ENCODE data around the gene IKZF2. TPM values are rescaled to one million over a fixed set of nuclear protein-coding genes. Genes with fewer than 3 reads are reported as not detected.

The IKZF2 gene
- total RNA-seq, 2 experiments from 2014 or later = 18.7 to 20.6 TPM

GRCh38 chr2:212958757-212959295 lies 192.6 kb downstream of the IKZF2 start:
- Mint-ChIP-seq H3K36me3 (peaks cover 17% of the 10 kb centered on the region), H3K27me3 (no peaks in the 10 kb centered on the region), H3K9me3 (peaks cover 7% of the 10 kb centered on the region), H3K27ac (peak overlapping the region; percentile 15), H3K4me1 (peaks cover 33% of the 10 kb centered on the region), H3K4me3 (peak overlapping the region; percentile 17)
- DNase-seq (no peak), ATAC-seq (ENCODE audit: low read depth) (peak; percentile 51)
- POLR2A ChIA-PET = no interaction called here

- peak overlapping the region; percentile 17 for H3K4me3 Mint-ChIP-seq
- H3K4me1 Mint-ChIP-seq = peaks cover 38% of the 10 kb centered on the region
- POLR2A ChIA-PET = no interaction called here
- no peaks in the 10 kb centered on the region for H3K27me3 Mint-ChIP-seq
- H3K36me3 Mint-ChIP-seq = peaks cover 19% of the 10 kb centered on the region
- ATAC-seq (ENCODE audit: low read depth) = no peak
- H3K27ac Mint-ChIP-seq = peak overlapping the region; percentile 28
- peaks cover 7% of the 10 kb centered on the region for H3K9me3 Mint-ChIP-seq
- DNase-seq = no peak
Observed at GRCh38 chr2:212958133-212958532, 193.3 kb downstream of the IKZF2 start.

GRCh38 chr2:212957624-212958023 lies 193.8 kb downstream of the IKZF2 start:
- DNase-seq (no peak), ATAC-seq (ENCODE audit: low read depth) (no peak)
- Mint-ChIP-seq H3K27ac (no peak overlapping the region), H3K9me3 (peaks cover 7% of the 10 kb centered on the region), H3K4me1 (peaks cover 42% of the 10 kb centered on the region), H3K27me3 (no peaks in the 10 kb centered on the region), H3K36me3 (peaks cover 22% of the 10 kb centered on the region), H3K4me3 (peak overlapping the region; percentile 10)
- POLR2A ChIA-PET = no interaction called here

GRCh38 chr2:212956665-212957607 lies 194.5 kb downstream of the IKZF2 start:
- DNase-seq = no peak
- H3K36me3 Mint-ChIP-seq = peaks cover 19% of the 10 kb centered on the region
- H3K4me1 Mint-ChIP-seq = peaks cover 44% of the 10 kb centered on the region
- peak overlapping the region; percentile 59 for H3K4me3 Mint-ChIP-seq
- H3K27ac Mint-ChIP-seq = peak overlapping the region; percentile 17
- ATAC-seq (ENCODE audit: low read depth) = no peak
- POLR2A ChIA-PET = interaction anchor here (0.5 kb wide), 1 partner anchor 167 kb away, joined by 7 read pairs; no protein-coding TSS in a partner anchor
- H3K27me3 Mint-ChIP-seq = no peaks in the 10 kb centered on the region
- peaks cover 8% of the 10 kb centered on the region for H3K9me3 Mint-ChIP-seq

GRCh38 chr2:212953170-212953920 lies 198.1 kb downstream of the IKZF2 start:
- H3K27me3 Mint-ChIP-seq = no peaks in the 10 kb centered on the region
- DNase-seq = no peak
- H3K27ac Mint-ChIP-seq = peak overlapping the region; percentile 60
- peaks cover 8% of the 10 kb centered on the region for H3K9me3 Mint-ChIP-seq
- H3K4me3 Mint-ChIP-seq = peak overlapping the region; percentile 11
- H3K36me3 Mint-ChIP-seq = peaks cover 23% of the 10 kb centered on the region
- peak; percentile 68 for ATAC-seq (ENCODE audit: low read depth)
- POLR2A ChIA-PET = interaction anchor here (0.6 kb wide), 1 partner anchor 55 kb away, joined by 3 read pairs; no protein-coding TSS in a partner anchor
- peaks cover 29% of the 10 kb centered on the region for H3K4me1 Mint-ChIP-seq

- Mint-ChIP-seq H3K27me3 (no peaks in the 10 kb centered on the region), H3K9me3 (peaks cover 6% of the 10 kb centered on the region), H3K4me3 (no peak overlapping the region), H3K27ac (no peak overlapping the region), H3K4me1 (peaks cover 11% of the 10 kb centered on the region), H3K36me3 (peaks cover 18% of the 10 kb centered on the region)
- POLR2A ChIA-PET = no interaction called here
- ATAC-seq (ENCODE audit: low read depth) (no peak), DNase-seq (no peak)
Observed at GRCh38 chr2:212949786-212950185, 201.6 kb downstream of the IKZF2 start.

Other genes with a start within 250 kb of the IKZF2 start
- 10 to 100 TPM; 10.9 to 12.6 TPM for gene SPAG16, start 132.9 kb upstream of the IKZF2 start, total RNA-seq

Data from activated naive CD8-positive, alpha-beta T cell treated with anti-CD3 and anti-CD28 coated beads, Interleukin-2, amount 10 ng/mL, durations not matched to agents 7 days and 5 days (primary cell).